ENCODE results near the gene CTNNA1. TPM values are rescaled to one million over a fixed set of nuclear protein-coding genes. Genes with fewer than 3 reads are reported as not detected.

Gene CTNNA1
- total and polyA plus RNA-seq, 2 of the 8 experiments (the other 6 are each of a cell fraction or from before 2014, with no cell fraction given), result 115 to 349 TPM

- no peak overlapping the region for H3K23ac ChIP-seq (ENCODE audit: insufficient read length)
- ChIA-PET POLR2A (ENCODE audit: partially characterized antibody) (no interaction called here), CTCF (ENCODE audit: partially characterized antibody) (interaction anchor here (1.0 to 1.8 kb wide), 5 partner anchors 13 to 338 kb away, joined by 3 to 4 read pairs (median 3); no protein-coding TSS in a partner anchor)
- H2BK15ac ChIP-seq (ENCODE audit: low read length), result no peak overlapping the region
- DNase-seq (ENCODE audit: low read depth in 1 of 2, low spot score in 2 of 2) (no peak), FAIRE-seq (no peak)
- H3K23me2 ChIP-seq (ENCODE audit: low read depth, low read length), result no peaks in the 10 kb centered on the region
- H3K9me3 ChIP-seq (ENCODE audit: insufficient read depth in 2 of 2, low read depth in 1 of 2, low read length in 1 of 2), result no peaks in the 10 kb centered on the region
- no peak overlapping the region for H3K18ac ChIP-seq (ENCODE audit: extremely low read depth, low read length)
- no peak overlapping the region for H3K9ac ChIP-seq (replicated peaks in 1 of 4; ENCODE audit: extremely low read depth in 1 of 4, low read depth in 3 of 4, low read length in 3 of 4)
- no peak overlapping the region for H3K56ac ChIP-seq (replicated peaks; ENCODE audit: insufficient read length, low read depth, low read length)
- no peak overlapping the region for H2BK120ac ChIP-seq (replicated peaks; ENCODE audit: low read depth, low read length)
- H3K4me1 ChIP-seq (replicated peaks in 1 of 4; ENCODE audit: control insufficient read depth in 3 of 4, insufficient read depth in 4 of 4, low read length in 3 of 4), result peaks cover 0 to 5% (median 0%) of the 10 kb centered on the region in 4 experiments; a peak in 1 of 7 replicates
- H2AFZ ChIP-seq (ENCODE audit: low read length), result no peak overlapping the region
- no peak overlapping the region for H2BK20ac ChIP-seq (ENCODE audit: low read length)
- H3K4ac ChIP-seq (replicated peaks; ENCODE audit: insufficient read length, low read depth, low read length), result no peak overlapping the region
- no peak overlapping the region for H4K5ac ChIP-seq (ENCODE audit: insufficient read length, low read depth, low read length)
- H3K27me3 ChIP-seq (replicated peaks in 1 of 4; ENCODE audit: control insufficient read depth in 3 of 4, extremely low read depth in 1 of 4, insufficient read depth in 3 of 4, low read length in 3 of 4), result no peaks in the 10 kb centered on the region
- no peak overlapping the region for H3K4me2 ChIP-seq (ENCODE audit: insufficient read depth in 1 of 2, low read depth in 2 of 2, low read length in 2 of 2)
- no peaks in the 10 kb centered on the region for H3K79me2 ChIP-seq (ENCODE audit: control insufficient read depth in 1 of 2, insufficient read depth in 2 of 2, low read length in 2 of 2)
- H3K36me3 ChIP-seq (ENCODE audit: control insufficient read depth in 2 of 4, insufficient read depth in 4 of 4, low read length in 3 of 4), result no peaks in the 10 kb centered on the region
- H4K8ac ChIP-seq (ENCODE audit: extremely low read depth, insufficient read depth, low read length), result no peak overlapping the region
- H4K91ac ChIP-seq (replicated peaks; ENCODE audit: insufficient read length, low read length), result no peak overlapping the region
- no peak overlapping the region for H3K4me3 ChIP-seq (ENCODE audit: extremely low read depth in 1 of 4, insufficient read depth in 2 of 4, low read depth in 3 of 4, low read length in 4 of 4)
- no peak overlapping the region for H2BK12ac ChIP-seq (ENCODE audit: low read depth, low read length)
- no peaks in the 10 kb centered on the region for H4K20me1 ChIP-seq (replicated peaks in 1 of 2; ENCODE audit: control insufficient read depth in 1 of 2, insufficient read depth in 2 of 2, low read length in 2 of 2)
- no peak overlapping the region for H3K14ac ChIP-seq (ENCODE audit: insufficient read length)
- no peaks in the 10 kb centered on the region for H3K79me1 ChIP-seq (ENCODE audit: low read depth, low read length)
- H2AK5ac ChIP-seq (ENCODE audit: low read depth, low read length), result no peak overlapping the region
- no peak overlapping the region for H3K27ac ChIP-seq (ENCODE audit: low read depth, low read length)
- no peak overlapping the region for H2BK5ac ChIP-seq (ENCODE audit: low read depth, low read length)
- TF ChIP-seq TBP (IDR thresholded peaks at IDR 0.05; ENCODE audit: low read depth, low read length) (no peak), PHF8 (conservative IDR thresholded peaks at IDR 0.05; ENCODE audit: low read depth, low read length) (no peak), CEBPB (IDR thresholded peaks at IDR 0.05; ENCODE audit: low read depth, low read length) (no peak), BACH1 (IDR thresholded peaks at IDR 0.05; ENCODE audit: low read length) (no peak), NANOG (IDR thresholded peaks at IDR 0.05; ENCODE audit: insufficient read depth, low read depth, low read length, poor library complexity, severe bottlenecking) (no peak), TAF7 (optimal IDR thresholded peaks at IDR 0.05; ENCODE audit: borderline replicate concordance, low read depth, low read length) (no peak), HDAC2 (IDR thresholded peaks at IDR 0.05; ENCODE audit: borderline replicate concordance in 1 of 2, low read depth in 2 of 2, low read length in 2 of 2) (no peak), CTBP2 (IDR thresholded peaks at IDR 0.05; ENCODE audit: borderline replicate concordance, insufficient read depth, insufficient read length, low read length) (no peak), SIX5 (IDR thresholded peaks at IDR 0.05; ENCODE audit: low read depth, low read length) (no peak), MAX (IDR thresholded peaks at IDR 0.05) (no peak), NRF1 (IDR thresholded peaks at IDR 0.05; ENCODE audit: low read depth, low read length) (no peak), KDM5A (IDR thresholded peaks at IDR 0.05; ENCODE audit: low read length) (no peak), JUN (IDR thresholded peaks at IDR 0.05; ENCODE audit: low read depth, low read length) (no peak)
These were observed 227.2 kb downstream of the CTNNA1 start for GRCh38 chr5:138980441-138980840.
